ENCODE results near the gene FSTL5. TPM values are rescaled to one million over a fixed set of nuclear protein-coding genes. Genes with fewer than 3 reads are reported as not detected.

The FSTL5 gene
- total and polyA plus RNA-seq, 2 of the 13 experiments (the other 11 are each of a cell fraction or from before 2014, with no cell fraction given), result 0.03 to 0.07 TPM

GRCh38 chr4:161530710-161531109 lies 633.1 kb downstream of the FSTL5 start:
- BruUV-seq (replicated peaks), result no TSS peak
- intact Hi-C loops (cut with micrococcal nuclease; ENCODE audit: unreplicated experiment), result no loop called here

More at GRCh38 chr4:161530710-161531109, 633.1 kb downstream of the FSTL5 start:
- H4K20me1 ChIP-seq (ENCODE audit: insufficient read depth, low read length), result no peaks in the 10 kb centered on the region
- POLR2A ChIA-PET, result no interaction called here
- H3K4me1 ChIP-seq (ENCODE audit: insufficient read depth, low read length), result no peaks in the 10 kb centered on the region
- H3K27ac ChIP-seq (ENCODE audit: extremely low read length, insufficient read depth, low read length), result no peak overlapping the region
- H3K4me3 ChIP-seq (replicated peaks in 1 of 3; ENCODE audit: insufficient read depth in 1 of 3, low read depth in 2 of 3, low read length in 3 of 3), result no peak overlapping the region
- DNase-seq (ENCODE audit: low spot score) (no peak), ATAC-seq (no peak), FAIRE-seq (no peak)
- WGBS (ENCODE audit: low lambda C conversion rate), result 0% methylated on average over 1 of the region's 1 CpG
- no peaks in the 10 kb centered on the region for H3K36me3 ChIP-seq (replicated peaks in 1 of 2; ENCODE audit: control insufficient read depth in 1 of 2, insufficient read depth in 2 of 2, low read length in 2 of 2)
- in situ Hi-C loops (cut with HindIII; ENCODE audit: extremely low pct_ligation_motif_present, low pct_unique_long_range_greater_than_20kb), result no loop called here
- CTCF ChIA-PET (ENCODE audit: low intra/inter-chr PET ratio, low total read pairs), result no interaction called here
- no peak overlapping the region for H3K9ac ChIP-seq (ENCODE audit: insufficient read depth, low read depth, low read length)
- H2AFZ ChIP-seq (ENCODE audit: low read length), result no peak overlapping the region
- no peaks in the 10 kb centered on the region for H3K27me3 ChIP-seq (ENCODE audit: control insufficient read depth in 1 of 2, insufficient read depth in 2 of 2, low read length in 2 of 2)
- no peak overlapping the region for H3K4me2 ChIP-seq (ENCODE audit: low read depth, low read length)
- H3K79me2 ChIP-seq (ENCODE audit: insufficient read depth, low read length), result no peaks in the 10 kb centered on the region
- TF ChIP-seq ZNF276 (CRISPR knock-in tag; IDR thresholded peaks at IDR 0.05; ENCODE audit: low read depth), result no peak
- TF ChIP-seq PRMT3 (CRISPR knock-in tag; IDR thresholded peaks at IDR 0.05; ENCODE audit: borderline replicate concordance, low read depth), result no peak
- no peak for TF ChIP-seq ZNF580 (CRISPR knock-in tag; IDR thresholded peaks at IDR 0.05; ENCODE audit: borderline replicate concordance, low read depth)
- no peak for TF ChIP-seq ZMYM3 (CRISPR knock-in tag; IDR thresholded peaks at IDR 0.05)
- no peak for TF ChIP-seq ZSCAN12 (CRISPR knock-in tag; IDR thresholded peaks at IDR 0.05)
- no peak for TF ChIP-seq TERF1 (CRISPR knock-in tag; IDR thresholded peaks at IDR 0.05)
- TF ChIP-seq NRL (CRISPR knock-in tag; IDR thresholded peaks at IDR 0.05; ENCODE audit: borderline replicate concordance), result no peak
- no peak for TF ChIP-seq ZFP36 (IDR thresholded peaks at IDR 0.05; ENCODE audit: borderline replicate concordance, low read depth, low read length, partially characterized antibody)
- no peak for TF ChIP-seq ZNF10 (CRISPR knock-in tag; IDR thresholded peaks at IDR 0.05; ENCODE audit: borderline replicate concordance, low read depth)
- no peak for TF ChIP-seq RXRA (CRISPR knock-in tag; IDR thresholded peaks at IDR 0.05)
- no peak for TF ChIP-seq ISL2 (CRISPR knock-in tag; IDR thresholded peaks at IDR 0.05)
- TF ChIP-seq NR0B2 (CRISPR knock-in tag; IDR thresholded peaks at IDR 0.05), result no peak
- no peak for TF ChIP-seq SYNCRIP (IDR thresholded peaks at IDR 0.05; ENCODE audit: insufficient read depth, low read depth, low read length)
- H3K9me3 ChIP-seq (ENCODE audit: low read length), result no peaks in the 10 kb centered on the region
